Transverse colon (tissue), 4 donors: ENCODE measurements around the gene WBP1. TPM values are rescaled to one million over a fixed set of nuclear protein-coding genes. Genes with fewer than 3 reads are reported as not detected.
A peak's percentile ranks its signal among the peaks of the same experiment; 100 is the strongest.
"Not testable (repeated sequence)": the region's sequence is repeated elsewhere in the genome, so short reads cannot be mapped to it uniquely, and the experiment has no call there.

Source experiments
- DNase-seq: peaks from one replicate; pipeline ENCODE4 v3.0.0-alpha.2; 2019
- H3K27ac ChIP-seq, 4 donors: fragments of 200-600 bp; sonication (generic); 2 replicates each; pipeline ENCODE4 v1.5.1; 2016 to 2018; ENCODE audit warnings: inconsistent platforms in 4 of 4
- H3K27me3 ChIP-seq: fragments of 200-600 bp; sonication (generic); 2 replicates; pipeline ENCODE4 v1.5.1; 2017; ENCODE audit warnings: inconsistent platforms
- H3K36me3 ChIP-seq, 4 donors: fragments of 200-600 bp; sonication (generic); 2 replicates each; pipeline ENCODE4 v1.5.1; 2017 to 2019; ENCODE audit warnings: inconsistent platforms in 4 of 4
- H3K4me1 ChIP-seq, 4 donors: fragments of 200-600 bp; sonication (generic); 2 replicates each; pipeline ENCODE4 v1.5.1; 2017 to 2020; ENCODE audit warnings: inconsistent platforms in 4 of 4
- H3K4me3 ChIP-seq, 4 donors: fragments of 200-600 bp; sonication (generic); 1 replicate in 1 of 4; 2 replicates in 3 of 4; pipeline versions ENCODE4 v1.5.1 to v1.6.1; 2017 to 2019; ENCODE audit warnings: inconsistent platforms in 4 of 4
- H3K9me3 ChIP-seq, 2 donors: fragments of 200-600 bp; sonication (generic); 2 replicates each; pipeline ENCODE4 v1.5.1; 2017 to 2019; ENCODE audit warnings: inconsistent platforms in 2 of 2
- CTCF ChIP-seq, 5 experiments: fragments of 200-600 bp in 3 of 5; fragments of 450-650 bp in 2 of 5; sonication (generic) in 3 of 5; IDR thresholded peaks; 1 replicate in 2 of 5; 2 replicates in 3 of 5; pipeline ENCODE4 v1.5.1; 2016 to 2017; ENCODE audit warnings: antibody characterized with exemption in 5 of 5, inconsistent platforms in 3 of 5, mild to moderate bottlenecking in 2 of 5, moderate library complexity in 1 of 5
- EP300 ChIP-seq: sonication (generic); formaldehyde crosslinking; IDR thresholded peaks from one replicate; pipeline ENCODE4 v1.6.1; 2017; ENCODE audit warnings: antibody characterized with exemption, low read depth
- POLR2A ChIP-seq: fragments of 450-650 bp; IDR thresholded peaks from one replicate; pipeline ENCODE4 v1.6.1; 2016; ENCODE audit warnings: antibody characterized with exemption, mild to moderate bottlenecking, moderate library complexity
- POLR2AphosphoS5 ChIP-seq, 3 donors: sonication (generic); formaldehyde crosslinking; IDR thresholded peaks; one replicate each; pipeline ENCODE4 v1.6.1; 2016; ENCODE audit warnings: antibody characterized with exemption in 3 of 3
- WGBS, 2 donors: methylation state at CpG; one replicate each; pipeline ENCODE4 v1.1.5; 2018; ENCODE audit warnings: low coverage in 1 of 2; 5-methylcytosine and 5-hydroxymethylcytosine counted together
- in situ Hi-C, 4 donors: fragments of 200-750 bp; cut with MboI; loops; one replicate each; pipeline versions ENCODE4 v1.15.0 to v1.15.1; 2017; ENCODE audit warnings: low sequenced_read_pairs in 3 of 4, low pct_ligation_motif_present in 1 of 4, low pct_unique_long_range_greater_than_20kb in 1 of 4
- intact Hi-C: fragments of 100-400 bp; cut with DNase I; formaldehyde crosslinking; loops from one replicate; pipeline ENCODE4 v1.15.1; 2023; ENCODE audit warnings: low total_unique reads
- total RNA-seq, 4 donors: library from RNA; depleted of rRNA; stranded (reverse); fragments of >200 nt; gene quantifications; one replicate each; pipeline ENCODE4 v1.1.0, GENCODE V29; 2016

Gene WBP1
- total RNA-seq, 4 donors from 2014 or later: 59.5 to 101 (median 62.7) TPM

DNA sequence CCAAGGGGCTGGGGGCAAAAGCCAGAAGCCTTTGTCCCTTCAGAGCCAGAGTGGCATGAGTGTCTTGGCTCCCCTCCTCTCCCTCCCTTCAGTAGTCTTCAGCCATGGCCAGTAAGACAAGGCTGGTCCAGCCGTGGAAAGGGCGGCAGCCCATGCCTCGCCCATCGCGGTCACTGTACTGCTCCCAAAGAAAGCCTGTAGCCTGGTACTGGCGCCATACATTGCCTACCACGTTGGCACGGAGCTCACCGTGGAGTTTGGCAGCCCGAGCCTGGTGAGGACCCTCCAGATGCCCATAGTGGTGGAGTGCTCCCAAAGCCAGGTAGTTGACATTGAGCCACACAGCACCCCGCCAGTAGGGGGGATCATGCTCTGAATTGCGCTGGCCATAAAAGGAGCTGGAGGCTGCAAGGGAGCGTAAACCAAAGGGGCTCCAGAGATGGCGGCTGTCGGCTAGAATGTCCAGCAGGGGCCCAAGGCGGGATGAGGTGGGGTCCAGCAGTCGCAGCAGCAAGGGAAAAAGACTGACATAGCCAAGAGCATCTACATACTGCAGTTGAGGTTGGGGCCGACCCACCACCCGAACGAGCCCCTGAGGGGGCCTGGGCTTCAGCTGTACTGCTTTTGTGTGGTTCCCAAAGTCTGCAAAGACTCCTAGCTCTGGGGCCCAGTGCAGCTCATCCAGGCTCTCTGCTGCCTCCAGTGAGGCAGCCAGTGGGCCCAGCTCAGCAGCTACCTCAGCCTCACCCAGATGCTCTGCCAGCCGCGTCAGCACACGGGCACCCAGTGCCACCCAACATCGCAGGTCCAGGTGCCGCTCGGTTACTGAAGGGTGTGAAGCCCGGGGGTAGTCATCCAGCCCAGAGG is 3.2 kb downstream of the WBP1 start:
- H3K27me3 ChIP-seq: no peaks in the 10 kb centered on the region
- intact Hi-C loops (no loop called here), in situ Hi-C loops (no loop called here)
- peaks cover 21 to 36% (median 30%) of the 10 kb centered on the region in 4 donors for H3K4me1 ChIP-seq
- no peak for DNase-seq
- H3K9me3 ChIP-seq: no peaks in the 10 kb centered on the region
- no peaks in the 10 kb centered on the region for H3K36me3 ChIP-seq
- 89 to 100% methylated on average over 8 to 24 of the region's 27 CpGs for WGBS, 2 donors
- TF ChIP-seq CTCF (IDR thresholded peaks at IDR 0.05) (no peak), POLR2A (no peak), EP300 (no peak), POLR2AphosphoS5 (IDR thresholded peaks at IDR 0.05) (no peak)
- no peak overlapping the region for H3K4me3 ChIP-seq
- no peak overlapping the region for H3K27ac ChIP-seq

DNA sequence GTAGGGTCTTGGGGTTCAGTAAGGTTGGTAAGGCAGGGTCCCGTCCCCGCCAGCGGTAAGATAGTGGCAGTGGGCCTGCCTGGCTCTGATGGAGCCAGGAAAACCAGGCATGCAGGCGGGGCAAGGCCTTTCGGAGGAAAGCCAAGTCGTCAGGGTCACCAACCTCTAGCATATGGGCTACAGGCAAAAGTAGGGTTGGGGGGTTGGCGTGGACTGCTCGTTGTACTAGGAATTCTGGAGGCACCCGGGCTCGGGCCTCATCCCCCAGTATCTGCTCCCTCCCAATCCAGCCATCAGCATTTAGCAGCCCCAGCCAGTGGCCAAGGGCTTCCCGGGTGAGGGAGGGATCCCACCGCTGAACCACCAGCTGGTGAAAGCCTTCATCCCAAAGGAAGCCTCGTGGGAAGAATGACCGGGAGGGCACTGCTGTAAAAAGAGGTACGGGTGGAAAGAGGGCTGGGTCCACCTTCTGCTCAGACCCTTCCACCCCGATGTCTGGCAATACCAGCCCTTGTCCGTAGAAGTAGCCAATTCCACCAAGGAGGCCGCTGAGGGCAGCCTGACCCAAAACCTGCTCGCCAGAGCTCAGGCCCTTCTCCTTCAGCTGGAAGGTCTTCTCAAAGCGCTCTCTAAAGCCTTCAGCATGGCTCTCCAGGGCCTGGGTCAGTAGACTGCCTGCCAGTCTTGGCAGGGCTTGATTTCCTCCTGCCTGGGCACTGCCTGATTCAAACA is 4.0 kb downstream of the WBP1 start:
- TF ChIP-seq CTCF (IDR thresholded peaks at IDR 0.05) (no peak), POLR2A (no peak), POLR2AphosphoS5 (IDR thresholded peaks at IDR 0.05) (no peak), EP300 (no peak)
- Histone ChIP-seq H3K27ac (no peak overlapping the region), H3K27me3 (no peaks in the 10 kb centered on the region), H3K36me3 (no peaks in the 10 kb centered on the region), H3K4me3 (no peak overlapping the region), H3K4me1 (peaks cover 13 to 28% (median 24%) of the 10 kb centered on the region in 4 donors), H3K9me3 (no peaks in the 10 kb centered on the region)
- intact Hi-C loops: no loop called here
- DNase-seq: no peak
- 87% methylated on average over 15 of the region's 20 CpGs; no CpG with 5 or more reads in 1 of the 2 donors for WGBS, 2 donors
- in situ Hi-C loops: no loop called here

- 70 to 87% methylated on average over 4 of the region's 4 CpGs for WGBS, 2 donors
- Histone ChIP-seq H3K36me3 (no peaks in the 10 kb centered on the region), H3K9me3 (no peaks in the 10 kb centered on the region), H3K4me1 (peaks cover 13 to 28% (median 23%) of the 10 kb centered on the region in 4 donors), H3K27ac (no peak overlapping the region), H3K4me3 (no peak overlapping the region), H3K27me3 (no peaks in the 10 kb centered on the region)
- no peak for DNase-seq
- intact Hi-C loops (no loop called here), in situ Hi-C loops (no loop called here)
- TF ChIP-seq CTCF (IDR thresholded peaks at IDR 0.05) (no peak), POLR2A (no peak), POLR2AphosphoS5 (IDR thresholded peaks at IDR 0.05) (no peak), EP300 (no peak)
These were observed 4.5 kb downstream of the WBP1 start for GRCh38 chr2:74462786-74463105.

- TF ChIP-seq EP300 (no peak), POLR2AphosphoS5 (IDR thresholded peaks at IDR 0.05) (no peak), POLR2A (no peak), CTCF (IDR thresholded peaks at IDR 0.05) (no peak)
- H3K27me3 ChIP-seq: no peaks in the 10 kb centered on the region
- H3K36me3 ChIP-seq: no peaks in the 10 kb centered on the region
- H3K27ac ChIP-seq: peak overlapping the region; percentile 82 to 91 (median 89)
- peak overlapping the region; percentile 46 to 96 (median 78) for H3K4me3 ChIP-seq
- no peaks in the 10 kb centered on the region for H3K9me3 ChIP-seq
- no peak for DNase-seq
- intact Hi-C loops (no loop called here), in situ Hi-C loops (no loop called here)
- 0% methylated on average over 7 of the region's 13 CpGs; no CpG with 5 or more reads in 1 of the 2 donors for WGBS, 2 donors
- H3K4me1 ChIP-seq: peaks cover 6 to 20% (median 17%) of the 10 kb centered on the region in 4 donors
These were observed 6.2 kb downstream of the WBP1 start for GRCh38 chr2:74464406-74464805.

DNA sequence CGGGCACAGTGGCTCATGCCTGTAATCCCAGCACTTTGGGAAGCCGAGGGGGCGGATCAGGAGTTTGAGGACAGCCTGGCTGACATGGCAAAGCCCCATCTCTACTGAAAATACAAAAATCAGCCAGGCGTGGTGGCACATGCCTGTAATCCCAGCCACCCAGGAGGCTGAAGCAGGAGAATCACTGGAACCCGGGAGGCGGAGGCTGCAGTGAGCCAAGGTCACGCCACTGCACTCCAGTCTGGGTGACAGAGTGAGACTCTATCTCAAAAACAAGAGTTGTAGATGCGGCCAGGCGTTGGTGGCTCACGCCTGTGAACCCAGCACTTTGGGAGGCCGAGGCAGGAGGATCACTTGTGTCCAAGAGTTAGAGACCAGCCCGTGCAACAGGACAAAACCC is 12.5 kb downstream of the WBP1 start:
- Histone ChIP-seq H3K4me1 (peaks cover 13 to 29% (median 19%) of the 10 kb centered on the region in 4 donors), H3K36me3 (peaks cover 0 to 11% (median 0%) of the 10 kb centered on the region in 4 donors)
- H3K4me3 ChIP-seq, in situ Hi-C loops, intact Hi-C loops, H3K27me3 ChIP-seq, DNase-seq, H3K9me3 ChIP-seq, H3K27ac ChIP-seq: not testable (repeated sequence)
- WGBS, 2 donors: 86 to 91% methylated on average over 4 to 12 of the region's 12 CpGs
